ENCODE results near the gene NAV3.
"Not testable (repeated sequence)": the region's sequence is repeated elsewhere in the genome, so short reads cannot be mapped to it uniquely, and the experiment has no call there.

NAV3 gene

GRCh38 chr12:78050790-78051189, 220.1 kb downstream of the NAV3 start:
- no peak for DNase-seq (ENCODE audit: low read depth in 2 of 2)

DNA sequence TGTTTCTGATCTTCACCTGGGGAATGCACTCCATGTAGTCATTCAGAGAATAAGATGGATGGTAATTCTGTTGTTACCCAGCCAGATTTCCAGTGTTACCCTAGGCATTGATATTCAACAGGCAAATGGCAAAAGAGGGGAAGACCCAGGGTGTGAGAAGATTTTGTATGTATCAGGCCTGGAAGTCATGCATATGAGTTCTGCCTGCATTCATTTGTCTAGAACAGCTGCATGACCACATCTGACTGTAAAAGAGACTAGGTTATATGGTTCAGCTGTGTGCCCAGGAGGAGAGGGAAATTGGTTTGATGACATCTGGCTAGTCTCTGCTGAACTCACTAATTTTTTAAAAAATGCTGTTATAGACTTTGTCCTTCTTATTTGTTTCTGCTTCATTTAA, 224.9 kb downstream of the NAV3 start:
- DNase-seq (ENCODE audit: low read depth in 2 of 2), result no peak

DNA sequence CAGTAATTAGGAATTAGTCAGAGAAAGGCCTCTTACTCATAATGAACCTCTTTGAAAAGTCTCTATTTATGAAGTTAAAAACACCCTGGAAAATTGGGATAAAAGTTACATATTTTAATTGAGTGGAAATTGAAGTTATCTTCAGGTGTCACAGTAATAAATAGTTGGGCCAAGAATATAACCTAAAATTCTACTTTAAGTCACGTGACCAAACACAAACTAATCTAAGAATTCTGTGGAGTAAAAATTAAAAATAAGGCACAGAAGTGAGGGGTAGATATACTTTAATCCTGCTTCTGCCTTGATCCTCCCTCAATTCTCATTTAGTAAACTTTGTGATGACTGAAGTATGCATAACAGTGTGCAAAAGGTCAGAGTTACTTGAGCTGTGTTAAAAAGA, 226.4 kb downstream of the NAV3 start:
- DNase-seq (ENCODE audit: low read depth in 2 of 2), result no peak

- DNase-seq (ENCODE audit: low read depth in 2 of 2), result no peak
These were observed 229.5 kb downstream of the NAV3 start for GRCh38 chr12:78060186-78060585.

GRCh38 chr12:78062786-78063185, 232.1 kb downstream of the NAV3 start:
- DNase-seq (ENCODE audit: low read depth in 2 of 2), result no peak

- DNase-seq (ENCODE audit: low read depth in 2 of 2), result no peak
These were observed 251.1 kb downstream of the NAV3 start for GRCh38 chr12:78081590-78082314.

DNA sequence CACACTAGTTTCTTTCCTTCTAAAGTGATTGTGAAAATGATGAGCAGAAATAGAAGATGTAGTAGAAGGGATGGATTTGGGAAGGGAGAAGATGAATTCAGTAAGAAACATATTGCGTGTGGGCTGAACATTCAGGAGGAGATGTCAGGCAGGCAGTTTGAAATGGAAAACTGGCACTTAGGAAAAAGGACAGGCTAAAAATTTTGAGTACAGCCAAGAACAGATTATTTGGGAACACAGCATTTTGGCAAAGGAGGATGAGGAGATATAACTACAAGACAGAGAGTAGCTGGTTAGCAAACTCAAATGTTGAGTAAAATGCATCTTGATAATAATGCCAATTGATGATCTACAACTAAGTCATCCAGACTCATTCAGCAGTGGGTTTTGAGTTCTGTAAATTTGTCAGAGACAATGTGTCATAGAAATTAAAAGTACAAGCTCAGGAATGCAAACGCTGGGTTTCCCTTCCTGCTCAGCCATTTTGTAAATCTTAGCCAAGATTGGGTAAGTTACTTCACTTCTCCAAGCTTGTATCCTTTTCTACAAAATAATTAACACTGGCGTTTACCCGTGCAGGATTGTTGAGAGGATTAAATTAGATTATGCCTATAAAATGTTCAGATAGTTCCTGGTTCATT, 255.0 kb downstream of the NAV3 start:
- no peak for DNase-seq (ENCODE audit: low read depth in 2 of 2)

DNA sequence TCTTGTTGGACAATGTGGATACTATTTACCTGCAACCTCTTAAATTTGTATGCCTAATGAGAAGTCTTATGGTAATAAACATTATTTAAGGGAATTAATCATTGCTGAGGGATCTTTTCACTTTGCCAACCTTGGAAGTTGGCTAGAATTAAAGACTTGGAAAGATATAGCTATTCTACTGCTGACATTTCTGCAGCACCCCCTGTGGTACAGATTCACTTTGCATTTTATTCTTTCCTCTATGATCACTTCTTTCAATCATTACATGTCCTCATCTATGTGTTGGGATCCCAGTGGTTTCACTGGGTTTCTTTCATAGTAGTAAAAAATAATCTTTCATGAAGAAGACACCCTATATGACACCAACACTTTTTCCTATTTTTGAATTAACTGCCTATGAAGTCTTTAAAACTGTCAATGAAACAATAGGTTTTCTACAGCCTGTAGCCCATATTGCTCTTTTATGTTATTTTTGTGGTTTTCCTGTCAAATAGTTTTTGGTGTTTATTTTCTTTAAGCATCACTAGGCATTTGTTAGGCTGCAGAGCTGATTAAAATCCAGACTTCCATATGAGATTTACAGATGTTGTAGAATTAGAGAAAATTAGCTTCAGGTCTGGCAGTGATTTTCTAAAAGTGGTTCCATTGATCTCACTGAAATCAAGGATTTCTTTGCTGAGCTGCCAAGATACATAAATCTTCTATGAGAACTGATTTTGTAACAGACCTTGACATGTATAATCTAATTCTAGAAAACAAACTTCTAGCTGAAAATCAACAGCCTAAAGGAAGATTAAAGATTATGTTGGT, 256.1 kb downstream of the NAV3 start:
- no peak for DNase-seq (ENCODE audit: low read depth in 2 of 2)

- DNase-seq (ENCODE audit: low read depth in 2 of 2), result no peak
These were observed 256.6 kb downstream of the NAV3 start for GRCh38 chr12:78087363-78087675.

- no peak for DNase-seq (ENCODE audit: low read depth in 2 of 2)
These were observed 257.7 kb downstream of the NAV3 start for GRCh38 chr12:78088391-78088832.

DNA sequence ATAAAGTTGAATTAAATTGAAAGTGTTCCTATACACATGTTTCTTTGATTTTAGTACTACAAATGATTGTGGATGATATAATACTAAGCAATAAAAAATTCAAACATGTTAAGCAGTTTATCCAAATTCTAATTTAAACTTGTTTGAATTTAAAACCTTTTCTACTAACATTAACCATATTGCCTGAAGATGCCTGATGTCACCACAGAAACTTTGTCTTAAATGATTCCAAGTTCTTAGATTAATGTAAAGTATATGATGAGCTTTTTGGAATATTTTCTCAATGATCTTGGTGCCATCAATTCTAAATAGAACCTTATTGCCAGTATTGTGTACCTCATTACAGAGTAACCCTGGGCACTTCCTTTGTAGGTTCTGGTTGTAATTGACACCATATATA, 259.6 kb downstream of the NAV3 start:
- no peak for DNase-seq (ENCODE audit: low read depth in 2 of 2)

DNA sequence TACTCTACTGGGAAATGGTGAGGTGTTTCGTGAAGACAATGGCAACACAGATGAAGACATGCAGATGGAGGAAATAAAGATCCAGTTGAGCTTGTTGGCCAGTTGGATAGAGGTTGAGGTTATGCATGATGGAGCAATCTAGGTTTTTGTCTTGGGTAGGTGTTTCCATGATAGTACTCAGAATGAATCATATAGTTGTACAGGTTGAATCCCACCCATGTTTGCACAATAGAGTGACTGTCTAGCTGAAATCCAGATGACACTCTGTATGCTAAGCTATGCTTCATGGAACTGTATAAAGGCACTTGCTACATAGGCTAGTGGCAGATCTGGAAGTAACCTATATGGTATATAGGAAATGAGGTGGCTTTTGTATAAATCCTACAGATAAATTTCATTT, 264.9 kb downstream of the NAV3 start:
- no peak for DNase-seq (ENCODE audit: low read depth in 2 of 2)

- no peak for DNase-seq (ENCODE audit: low read depth in 2 of 2)
These were observed 266.4 kb downstream of the NAV3 start for GRCh38 chr12:78096909-78097597.

DNA sequence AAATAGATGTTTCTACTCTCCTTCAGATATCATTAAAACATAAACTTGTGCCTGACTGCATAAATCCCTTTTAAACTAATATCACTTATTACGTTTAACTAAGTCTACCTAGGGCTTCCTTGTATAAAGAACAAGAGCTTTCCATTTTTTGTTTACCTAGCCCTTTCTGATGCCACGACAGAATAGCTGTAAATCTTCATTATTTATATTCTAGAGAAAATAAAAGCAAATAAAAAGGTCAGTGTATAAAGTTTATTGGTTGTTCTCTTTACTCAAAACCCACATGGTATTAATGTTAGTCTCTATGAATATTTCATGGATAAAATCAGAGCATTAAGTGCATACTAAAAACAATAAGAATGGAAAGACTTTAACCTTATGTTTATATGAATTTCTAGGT, 269.1 kb downstream of the NAV3 start:
- DNase-seq (ENCODE audit: low read depth in 2 of 2), result no peak

DNA sequence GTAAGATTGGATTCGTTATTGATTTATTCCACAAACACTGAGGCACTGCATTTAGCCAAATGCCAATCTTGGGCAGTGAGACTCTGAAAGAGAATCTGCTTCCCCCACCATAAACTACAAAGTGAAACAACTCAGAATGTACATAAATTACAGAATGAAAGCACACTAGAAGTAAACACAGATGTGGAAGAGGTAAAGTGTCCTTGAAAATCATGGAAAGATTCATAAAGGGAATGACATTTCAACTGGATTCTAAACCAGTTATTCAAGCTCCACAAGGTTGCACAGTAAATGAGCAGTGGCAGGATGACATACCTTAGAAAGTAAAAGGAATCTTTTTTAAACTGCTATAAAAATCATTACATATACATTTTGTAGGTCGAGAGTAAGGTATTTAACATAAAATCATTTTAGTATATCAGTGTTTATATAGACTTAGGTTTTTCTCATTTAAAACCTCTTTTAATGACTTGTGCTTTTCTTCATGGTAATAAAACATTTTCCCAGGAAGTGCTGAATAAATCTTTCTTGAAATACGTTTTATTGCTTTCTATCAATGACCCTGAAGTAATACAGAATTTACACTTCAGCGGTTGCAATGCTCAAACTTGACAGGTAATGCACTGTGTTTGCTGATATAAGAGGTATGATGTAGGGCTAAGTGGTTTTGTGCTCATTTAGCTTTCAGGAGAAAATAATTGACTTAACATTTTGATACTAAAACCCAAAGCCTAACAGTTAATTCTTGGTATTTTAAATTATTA, 270.6 kb downstream of the NAV3 start:
- no peak for DNase-seq (ENCODE audit: low read depth in 2 of 2)

GRCh38 chr12:78101946-78102635, 271.4 kb downstream of the NAV3 start:
- no peak for DNase-seq (ENCODE audit: low read depth in 2 of 2)

GRCh38 chr12:78102801-78103200, 272.1 kb downstream of the NAV3 start:
- not testable (repeated sequence) for DNase-seq (ENCODE audit: low read depth in 2 of 2)

DNA sequence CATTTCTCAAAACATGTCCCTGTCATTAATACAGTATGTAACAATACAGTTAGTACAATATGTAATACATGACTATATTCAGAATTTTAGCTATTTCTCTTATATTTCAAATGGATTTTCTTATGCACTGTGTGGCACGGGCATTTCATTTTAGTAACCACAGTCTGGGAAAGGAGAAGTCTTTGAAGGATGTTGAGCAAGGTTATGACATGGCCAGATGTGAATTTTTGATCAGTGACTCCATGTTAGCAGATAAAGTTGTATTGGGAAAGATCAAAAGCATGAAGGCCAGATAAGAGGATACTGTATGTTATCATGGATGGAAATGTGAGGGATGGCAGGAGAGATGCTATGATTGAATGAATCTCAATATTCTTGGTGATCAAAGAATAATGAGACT, 285.2 kb downstream of the NAV3 start:
- no peak for DNase-seq (ENCODE audit: low read depth in 2 of 2)

- DNase-seq (ENCODE audit: low read depth in 2 of 2), result no peak
These were observed 287.3 kb downstream of the NAV3 start for GRCh38 chr12:78118036-78118435.

- DNase-seq (ENCODE audit: low read depth in 2 of 2), result no peak
These were observed 287.8 kb downstream of the NAV3 start for GRCh38 chr12:78118486-78118885.

DNA sequence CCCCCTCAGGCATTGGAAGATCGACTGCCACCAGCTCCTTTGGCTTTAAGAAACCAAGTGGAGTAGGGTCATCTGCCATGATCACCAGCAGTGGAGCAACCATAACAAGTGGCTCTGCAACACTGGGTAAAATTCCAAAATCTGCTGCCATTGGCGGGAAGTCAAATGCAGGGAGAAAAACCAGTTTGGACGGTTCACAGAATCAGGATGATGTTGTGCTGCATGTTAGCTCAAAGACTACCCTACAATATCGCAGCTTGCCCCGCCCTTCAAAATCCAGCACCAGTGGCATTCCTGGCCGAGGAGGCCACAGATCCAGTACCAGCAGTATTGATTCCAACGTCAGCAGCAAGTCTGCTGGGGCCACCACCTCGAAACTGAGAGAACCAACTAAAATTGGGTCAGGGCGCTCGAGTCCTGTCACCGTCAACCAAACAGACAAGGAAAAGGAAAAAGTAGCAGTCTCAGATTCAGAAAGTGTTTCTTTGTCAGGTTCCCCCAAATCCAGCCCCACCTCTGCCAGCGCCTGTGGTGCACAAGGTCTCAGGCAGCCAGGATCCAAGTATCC, 288.7 kb downstream of the NAV3 start:
- no peak for DNase-seq (ENCODE audit: low read depth in 2 of 2)
